Activated T-cell treated with anti-CD3 and anti-CD28 coated beads, Interleukin-2, amount 50 U/mL, for 24 hours (primary cell): ENCODE results near the gene MAP2K7.
A peak's percentile ranks its signal among the peaks of the same experiment; 100 is the strongest.
"Not testable (repeated sequence)": the region's sequence is repeated elsewhere in the genome, so short reads cannot be mapped to it uniquely, and the experiment has no call there.

Experiments used
- DNase-seq: peaks from one replicate; pipeline ENCODE4 v3.0.0-alpha.2; 2020
- H3K27ac Mint-ChIP-seq: 2 replicates; pipeline ENCODE4 v1.8.0; 2020; ENCODE audit warnings: mild to moderate bottlenecking, mixed read lengths
- H3K27me3 Mint-ChIP-seq: 2 replicates; pipeline ENCODE4 v1.8.0; 2020; ENCODE audit warnings: mixed read lengths
- H3K36me3 Mint-ChIP-seq: 2 replicates; pipeline ENCODE4 v1.8.0; 2020; ENCODE audit warnings: low read depth, mixed read lengths
- H3K4me1 Mint-ChIP-seq: 2 replicates; pipeline ENCODE4 v1.8.0; 2020; ENCODE audit warnings: low read depth, mixed read lengths
- H3K4me3 Mint-ChIP-seq: 2 replicates; pipeline ENCODE4 v1.8.0; 2020; ENCODE audit warnings: mild to moderate bottlenecking, moderate library complexity, mixed read lengths
- H3K9me3 Mint-ChIP-seq: 2 replicates; pipeline ENCODE4 v1.8.0; 2020; ENCODE audit warnings: mixed read lengths

The MAP2K7 gene

GRCh38 chr19:7922836-7923195, 19.1 kb downstream of the MAP2K7 start:
- no peak for DNase-seq
- H3K27ac Mint-ChIP-seq: no peak overlapping the region
- H3K9me3 Mint-ChIP-seq: no peaks in the 10 kb centered on the region
- no peak overlapping the region for H3K4me3 Mint-ChIP-seq
- peaks cover 33% of the 10 kb centered on the region for H3K4me1 Mint-ChIP-seq
- H3K36me3 Mint-ChIP-seq: peaks cover 22% of the 10 kb centered on the region
- H3K27me3 Mint-ChIP-seq: peaks cover 23% of the 10 kb centered on the region

GRCh38 chr19:7923295-7924191, 19.9 kb downstream of the MAP2K7 start:
- Mint-ChIP-seq H3K27ac (peak overlapping the region; percentile 44), H3K36me3 (peaks cover 29% of the 10 kb centered on the region)

GRCh38 chr19:7924241-7924640, 20.6 kb downstream of the MAP2K7 start:
- peaks cover 37% of the 10 kb centered on the region for H3K4me1 Mint-ChIP-seq
- H3K27me3 Mint-ChIP-seq: peaks cover 9% of the 10 kb centered on the region
- DNase-seq: no peak
- H3K27ac Mint-ChIP-seq: peak overlapping the region; percentile 47
- no peak overlapping the region for H3K4me3 Mint-ChIP-seq
- peaks cover 36% of the 10 kb centered on the region for H3K36me3 Mint-ChIP-seq
- H3K9me3 Mint-ChIP-seq: no peaks in the 10 kb centered on the region

More at GRCh38 chr19:7923295-7924191, 19.9 kb downstream of the MAP2K7 start:
- Mint-ChIP-seq H3K4me3 (no peak overlapping the region), H3K9me3 (no peaks in the 10 kb centered on the region), H3K4me1 (peaks cover 31% of the 10 kb centered on the region), H3K27me3 (peaks cover 16% of the 10 kb centered on the region)
- DNase-seq: no peak

- Mint-ChIP-seq H3K9me3 (no peaks in the 10 kb centered on the region), H3K36me3 (peaks cover 40% of the 10 kb centered on the region), H3K4me3 (no peak overlapping the region), H3K27me3 (peaks cover 4% of the 10 kb centered on the region), H3K27ac (peak overlapping the region; percentile 64), H3K4me1 (peaks cover 38% of the 10 kb centered on the region)
- no peak for DNase-seq
Measured at GRCh38 chr19:7924651-7925170, 21.0 kb downstream of the MAP2K7 start.

GRCh38 chr19:7925171-7925851, 21.6 kb downstream of the MAP2K7 start:
- DNase-seq: peak; percentile 85

GRCh38 chr19:7926021-7926726, 22.5 kb downstream of the MAP2K7 start, which contains the start of gene CTXN1:
TSS of gene CTXN1 (minus strand) at chr19:7926135. CDS start at chr19:7925538, 597 bp downstream.
- Mint-ChIP-seq H3K4me3 (peak within 1 kb of the TSS; percentile 72), H3K9me3 (no peaks in the 10 kb centered on the region), H3K27ac (peak within 1 kb of the TSS; percentile 90), H3K36me3 (peaks cover 53% of the 10 kb centered on the region), H3K4me1 (peaks cover 40% of the 10 kb centered on the region), H3K27me3 (no peaks in the 10 kb centered on the region)
- DNase-seq: peak; percentile 88

More at GRCh38 chr19:7925171-7925851, 21.6 kb downstream of the MAP2K7 start:
- Mint-ChIP-seq H3K27me3 (no peaks in the 10 kb centered on the region), H3K4me3 (peak overlapping the region; percentile 72), H3K9me3 (no peaks in the 10 kb centered on the region), H3K27ac (peak overlapping the region; percentile 90), H3K4me1 (peaks cover 38% of the 10 kb centered on the region), H3K36me3 (peaks cover 45% of the 10 kb centered on the region)

- Mint-ChIP-seq H3K27me3 (no peaks in the 10 kb centered on the region), H3K4me1 (peaks cover 33% of the 10 kb centered on the region), H3K4me3 (peak overlapping the region; percentile 62), H3K36me3 (peaks cover 56% of the 10 kb centered on the region), H3K27ac (peak overlapping the region; percentile 55), H3K9me3 (no peaks in the 10 kb centered on the region)
- DNase-seq: no peak
Measured at GRCh38 chr19:7926727-7927604, 23.3 kb downstream of the MAP2K7 start.

GRCh38 chr19:7927605-7928333, 24.1 kb downstream of the MAP2K7 start:
- H3K9me3 Mint-ChIP-seq: no peaks in the 10 kb centered on the region
- no peak overlapping the region for H3K27ac Mint-ChIP-seq
- peak; percentile 38 for DNase-seq
- H3K27me3 Mint-ChIP-seq: no peaks in the 10 kb centered on the region
- H3K4me3 Mint-ChIP-seq: no peak overlapping the region
- peaks cover 60% of the 10 kb centered on the region for H3K36me3 Mint-ChIP-seq
- H3K4me1 Mint-ChIP-seq: peaks cover 31% of the 10 kb centered on the region

GRCh38 chr19:7928334-7928706, 24.6 kb downstream of the MAP2K7 start:
- Mint-ChIP-seq H3K36me3 (peaks cover 61% of the 10 kb centered on the region), H3K4me3 (no peak overlapping the region), H3K27ac (no peak overlapping the region), H3K9me3 (no peaks in the 10 kb centered on the region), H3K27me3 (no peaks in the 10 kb centered on the region), H3K4me1 (peaks cover 31% of the 10 kb centered on the region)
- no peak for DNase-seq

GRCh38 chr19:7928741-7929701, 25.3 kb downstream of the MAP2K7 start:
- peak; percentile 68 for DNase-seq
- Mint-ChIP-seq H3K27me3 (no peaks in the 10 kb centered on the region), H3K36me3 (peaks cover 66% of the 10 kb centered on the region), H3K9me3 (no peaks in the 10 kb centered on the region), H3K27ac (peak overlapping the region; percentile 23), H3K4me1 (peaks cover 31% of the 10 kb centered on the region), H3K4me3 (no peak overlapping the region)

- H3K27me3 Mint-ChIP-seq, H3K9me3 Mint-ChIP-seq, DNase-seq, H3K4me3 Mint-ChIP-seq: not testable (repeated sequence)
- Mint-ChIP-seq H3K27ac (peak overlapping the region; percentile 50), H3K36me3 (peaks cover 76% of the 10 kb centered on the region), H3K4me1 (peaks cover 29% of the 10 kb centered on the region)
Measured at GRCh38 chr19:7930030-7930429, 26.4 kb downstream of the MAP2K7 start.

GRCh38 chr19:7930765-7931164, 27.1 kb downstream of the MAP2K7 start:
- Mint-ChIP-seq H3K27ac (peak overlapping the region; percentile 44), H3K4me3 (no peak overlapping the region), H3K36me3 (peaks cover 84% of the 10 kb centered on the region), H3K9me3 (no peaks in the 10 kb centered on the region), H3K27me3 (no peaks in the 10 kb centered on the region), H3K4me1 (peaks cover 28% of the 10 kb centered on the region)
- no peak for DNase-seq
